ENCODE measurements around the gene NCAM2. TPM values are rescaled to one million over a fixed set of nuclear protein-coding genes. Genes with fewer than 3 reads are reported as not detected.

NCAM2 gene
- under 0.01 and 0.05 TPM in 2 replicates for total RNA-seq

DNA sequence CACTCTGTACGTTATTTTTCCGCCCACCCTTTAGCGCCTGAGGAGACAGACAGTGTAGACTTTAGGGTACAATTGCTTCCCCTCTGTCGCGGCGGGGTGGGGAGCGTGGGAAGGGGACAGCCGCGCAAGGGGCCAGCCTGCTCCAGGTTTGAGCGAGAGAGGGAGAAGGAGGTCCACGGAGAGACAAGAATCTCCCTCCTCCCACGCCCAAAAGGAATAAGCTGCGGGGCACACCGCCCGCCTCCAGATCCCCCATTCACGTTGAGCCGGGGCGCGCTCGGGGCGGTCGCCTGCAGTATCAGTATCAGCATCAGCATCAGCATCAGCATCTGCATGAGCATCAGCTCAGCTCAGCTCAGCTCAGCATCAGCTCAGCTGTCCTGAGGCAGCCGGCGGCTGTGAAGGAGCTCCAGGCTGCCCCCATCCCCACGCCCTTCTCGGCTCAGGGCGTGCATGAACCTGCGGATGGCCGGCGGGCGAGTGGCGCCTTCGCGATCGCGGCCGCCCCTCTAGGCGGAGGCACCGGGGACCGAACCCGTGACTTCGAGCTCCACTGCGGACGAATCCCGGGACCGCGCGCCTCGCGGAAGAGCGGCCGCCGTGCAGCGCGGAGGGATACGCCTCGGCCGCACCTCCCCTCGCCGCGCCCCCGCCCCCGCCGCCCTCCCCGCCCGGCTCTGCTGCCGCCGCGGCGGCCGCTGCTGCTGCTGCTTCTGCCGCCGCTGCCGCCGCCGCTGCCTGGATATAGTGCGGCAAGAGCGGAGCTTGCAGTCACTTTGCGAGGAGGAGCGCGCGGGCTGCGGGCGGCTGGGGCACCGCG lies at the start of gene NCAM2:
NCAM2 (plus strand) TSS at position 774 of the 820 bp plus-strand sequence.

All from mammary microvascular endothelial cell (primary cell).